ENCODE results near the gene PALD1.

PALD1 gene

DNA sequence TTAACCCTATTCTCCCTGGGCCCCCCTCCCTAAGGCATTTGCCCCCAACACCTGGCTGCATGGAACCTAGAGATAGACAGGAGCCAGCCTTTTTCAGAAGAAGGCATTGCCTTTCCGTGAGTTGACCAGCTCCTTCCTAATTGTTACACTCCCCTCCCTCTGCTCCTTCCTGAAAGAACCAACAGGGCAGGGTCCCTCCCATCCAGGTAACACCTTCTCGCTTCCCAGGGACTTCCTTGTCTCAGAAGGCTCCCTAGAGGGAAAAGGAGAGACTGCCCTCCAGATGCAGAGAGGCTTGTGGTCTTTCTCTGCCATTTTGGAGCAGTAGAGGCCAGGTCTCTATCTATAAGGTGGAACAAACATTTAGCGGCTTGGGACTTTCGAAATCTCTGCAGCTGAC lies 31.9 kb downstream of the PALD1 start:
- Histone ChIP-seq H3K4me3 (replicated peaks; ENCODE audit: insufficient read depth, low read length) (no peak overlapping the region), H3K27me3 (ENCODE audit: insufficient read depth, poor library complexity, severe bottlenecking) (no peaks in the 10 kb centered on the region), H3K27ac (replicated peaks) (no peak overlapping the region)
- no peak for TF ChIP-seq REST (IDR thresholded peaks at IDR 0.05; ENCODE audit: insufficient replicate concordance, low read depth)
- TF ChIP-seq, protein P1, sequence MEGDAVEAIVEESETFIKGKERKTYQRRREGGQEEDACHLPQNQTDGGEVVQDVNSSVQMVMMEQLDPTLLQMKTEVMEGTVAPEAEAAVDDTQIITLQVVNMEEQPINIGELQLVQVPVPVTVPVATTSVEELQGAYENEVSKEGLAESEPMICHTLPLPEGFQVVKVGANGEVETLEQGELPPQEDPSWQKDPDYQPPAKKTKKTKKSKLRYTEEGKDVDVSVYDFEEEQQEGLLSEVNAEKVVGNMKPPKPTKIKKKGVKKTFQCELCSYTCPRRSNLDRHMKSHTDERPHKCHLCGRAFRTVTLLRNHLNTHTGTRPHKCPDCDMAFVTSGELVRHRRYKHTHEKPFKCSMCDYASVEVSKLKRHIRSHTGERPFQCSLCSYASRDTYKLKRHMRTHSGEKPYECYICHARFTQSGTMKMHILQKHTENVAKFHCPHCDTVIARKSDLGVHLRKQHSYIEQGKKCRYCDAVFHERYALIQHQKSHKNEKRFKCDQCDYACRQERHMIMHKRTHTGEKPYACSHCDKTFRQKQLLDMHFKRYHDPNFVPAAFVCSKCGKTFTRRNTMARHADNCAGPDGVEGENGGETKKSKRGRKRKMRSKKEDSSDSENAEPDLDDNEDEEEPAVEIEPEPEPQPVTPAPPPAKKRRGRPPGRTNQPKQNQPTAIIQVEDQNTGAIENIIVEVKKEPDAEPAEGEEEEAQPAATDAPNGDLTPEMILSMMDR (IDR thresholded peaks at IDR 0.05; ENCODE audit: insufficient read depth, low read length) = no peak
- TF ChIP-seq SPI1 (IDR thresholded peaks at IDR 0.05; ENCODE audit: borderline replicate concordance, low read depth) = no peak
- no peak for TF ChIP-seq GABPA (IDR thresholded peaks at IDR 0.05; ENCODE audit: low read depth)
- TF ChIP-seq POLR2AphosphoS5 (IDR thresholded peaks at IDR 0.05; ENCODE audit: low read depth) = no peak
- no peak for DNase-seq (ENCODE audit: low read depth in 1 of 2, low spot score in 1 of 2)

DNA sequence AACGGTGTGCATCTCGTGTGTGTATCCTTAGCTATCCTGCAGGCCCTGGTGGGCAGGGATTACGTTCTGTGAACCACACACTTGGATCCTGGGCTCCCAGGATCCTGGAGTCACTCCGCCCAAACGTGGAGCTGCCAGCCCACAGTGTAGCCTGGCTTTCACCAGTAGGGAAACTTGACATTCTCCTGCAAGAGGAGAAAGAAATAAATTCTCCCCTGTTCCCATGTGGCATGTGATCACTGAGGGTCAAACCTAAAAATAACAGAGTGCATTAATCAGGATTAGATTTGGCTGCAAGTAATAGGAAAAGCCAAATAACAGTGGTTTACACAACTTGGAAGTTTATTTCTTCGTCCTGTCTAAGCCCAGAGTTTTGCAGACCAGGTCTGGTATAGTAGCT lies 32.3 kb downstream of the PALD1 start:
- no peak for TF ChIP-seq POLR2AphosphoS5 (IDR thresholded peaks at IDR 0.05; ENCODE audit: low read depth)
- TF ChIP-seq, protein P1 (IDR thresholded peaks at IDR 0.05; ENCODE audit: insufficient read depth, low read length) = no peak
- TF ChIP-seq REST (IDR thresholded peaks at IDR 0.05; ENCODE audit: insufficient replicate concordance, low read depth) = no peak
- TF ChIP-seq SPI1 (IDR thresholded peaks at IDR 0.05; ENCODE audit: borderline replicate concordance, low read depth) = no peak
- TF ChIP-seq GABPA (IDR thresholded peaks at IDR 0.05; ENCODE audit: low read depth) = no peak
- H3K27ac ChIP-seq (replicated peaks) = no peak overlapping the region
- no peaks in the 10 kb centered on the region for H3K27me3 ChIP-seq (ENCODE audit: insufficient read depth, poor library complexity, severe bottlenecking)
- no peak for DNase-seq (ENCODE audit: low read depth in 1 of 2, low spot score in 1 of 2)
- H3K4me3 ChIP-seq (replicated peaks; ENCODE audit: insufficient read depth, low read length) = no peak overlapping the region

DNA sequence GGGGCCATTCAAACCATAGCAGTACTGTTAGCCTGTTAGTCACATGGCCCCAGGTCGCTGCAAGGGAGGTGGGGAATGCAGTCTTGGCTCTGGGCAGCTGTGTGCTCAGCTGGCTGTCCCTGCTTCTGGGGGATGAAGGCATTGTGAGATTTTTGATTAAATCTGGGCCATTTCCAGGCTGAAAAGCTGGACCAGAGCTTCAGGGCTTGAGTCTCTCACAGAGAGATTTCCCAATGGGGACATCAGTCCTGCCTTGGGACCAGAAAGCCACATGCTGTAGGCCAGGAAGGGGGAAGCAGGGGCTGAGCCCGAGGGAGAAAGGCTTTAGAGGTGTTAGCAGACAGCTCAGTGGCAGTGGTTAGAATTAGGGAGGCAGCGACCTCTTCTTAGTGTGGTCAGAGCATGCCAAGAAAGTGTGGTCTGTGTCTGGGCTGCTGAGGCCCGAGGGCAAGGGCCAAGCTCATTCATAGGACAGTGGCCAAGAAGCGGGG lies 33.6 kb downstream of the PALD1 start:
- no peak overlapping the region for H3K27ac ChIP-seq (replicated peaks)
- DNase-seq (ENCODE audit: low read depth in 1 of 2, low spot score in 1 of 2) = no peak
- H3K4me3 ChIP-seq (replicated peaks; ENCODE audit: insufficient read depth, low read length) = no peak overlapping the region
- no peak for TF ChIP-seq REST (IDR thresholded peaks at IDR 0.05; ENCODE audit: insufficient replicate concordance, low read depth)
- no peak for TF ChIP-seq GABPA (IDR thresholded peaks at IDR 0.05; ENCODE audit: low read depth)
- no peak for TF ChIP-seq SPI1 (IDR thresholded peaks at IDR 0.05; ENCODE audit: borderline replicate concordance, low read depth)
- TF ChIP-seq, protein P1 (IDR thresholded peaks at IDR 0.05; ENCODE audit: insufficient read depth, low read length) = no peak
- TF ChIP-seq POLR2AphosphoS5 (IDR thresholded peaks at IDR 0.05; ENCODE audit: low read depth) = no peak
- no peaks in the 10 kb centered on the region for H3K27me3 ChIP-seq (ENCODE audit: insufficient read depth, poor library complexity, severe bottlenecking)

Data from HL-60 (cell line).